ENCODE data around the gene CIRBP. TPM values are rescaled to one million over a fixed set of nuclear protein-coding genes. Genes with fewer than 3 reads are reported as not detected.

CIRBP gene
- total RNA-seq, 3 donors from 2014 or later (not counting 1 experiment from before 2014, with no cell fraction given), result 410 to 454 (median 440) TPM

- no peak overlapping the region for H3K27ac Mint-ChIP-seq
These were observed 44.8 kb downstream of the CIRBP start for GRCh38 chr19:1313695-1314613.

GRCh38 chr19:1315470-1316166 is 46.5 kb downstream of the CIRBP start:
- WGBS (ENCODE audit: insufficient coverage), result 7% methylated on average over 58 of the region's 58 CpGs
- H3K9me3 ChIP-seq (ENCODE audit: control insufficient read depth, insufficient read depth, low read length), result no peaks in the 10 kb centered on the region
- peaks cover 15% of the 10 kb centered on the region for H3K27me3 ChIP-seq (ENCODE audit: control insufficient read depth, insufficient read depth, low read length)
- no peak overlapping the region for H3K27ac Mint-ChIP-seq
- no peak overlapping the region for H3K4me3 Mint-ChIP-seq
- intact Hi-C loops (cut with micrococcal nuclease), result no loop called here
- H3K4me1 ChIP-seq (ENCODE audit: control insufficient read depth, insufficient read depth, low read length), result peaks cover 4% of the 10 kb centered on the region
- ATAC-seq (peak in 2 of 3 donors; percentile 49 to 67), DNase-seq (peak in 1 of 2 donors; percentile 48)
- no peaks in the 10 kb centered on the region for H3K9me3 Mint-ChIP-seq
- H3K36me3 ChIP-seq (ENCODE audit: control insufficient read depth, insufficient read depth, low read length), result no peaks in the 10 kb centered on the region
- no peaks in the 10 kb centered on the region for H3K36me3 Mint-ChIP-seq
- TF ChIP-seq CTCF (IDR thresholded peaks at IDR 0.05), result no peak
- H3K27ac ChIP-seq (ENCODE audit: low read length), result no peak overlapping the region
- H3K27me3 Mint-ChIP-seq (ENCODE audit: low read depth in 2 of 2), result peaks cover 8 to 12% of the 10 kb centered on the region in 2 donors
- H3K4me1 Mint-ChIP-seq, result no peaks in the 10 kb centered on the region
- H3K4me3 ChIP-seq (ENCODE audit: low read length), result no peak overlapping the region

More at GRCh38 chr19:1313695-1314613, 44.8 kb downstream of the CIRBP start:
- no peak for TF ChIP-seq CTCF (IDR thresholded peaks at IDR 0.05)
- Mint-ChIP-seq H3K9me3 (no peaks in the 10 kb centered on the region), H3K4me3 (no peak overlapping the region), H3K36me3 (no peaks in the 10 kb centered on the region), H3K4me1 (no peaks in the 10 kb centered on the region), H3K27me3 (ENCODE audit: low read depth in 2 of 2) (peaks cover 8 to 12% of the 10 kb centered on the region in 2 donors)
- Histone ChIP-seq H3K4me1 (ENCODE audit: control insufficient read depth, insufficient read depth, low read length) (peaks cover 4% of the 10 kb centered on the region), H3K27ac (ENCODE audit: low read length) (no peak overlapping the region), H3K36me3 (ENCODE audit: control insufficient read depth, insufficient read depth, low read length) (no peaks in the 10 kb centered on the region), H3K4me3 (ENCODE audit: low read length) (no peak overlapping the region), H3K9me3 (ENCODE audit: control insufficient read depth, insufficient read depth, low read length) (no peaks in the 10 kb centered on the region), H3K27me3 (ENCODE audit: control insufficient read depth, insufficient read depth, low read length) (peaks cover 15% of the 10 kb centered on the region)
- WGBS (ENCODE audit: insufficient coverage), result 75% methylated on average over 32 of the region's 32 CpGs
- intact Hi-C loops (cut with micrococcal nuclease), result no loop called here
- ATAC-seq, result no peak
- DNase-seq, result no peak

DNA sequence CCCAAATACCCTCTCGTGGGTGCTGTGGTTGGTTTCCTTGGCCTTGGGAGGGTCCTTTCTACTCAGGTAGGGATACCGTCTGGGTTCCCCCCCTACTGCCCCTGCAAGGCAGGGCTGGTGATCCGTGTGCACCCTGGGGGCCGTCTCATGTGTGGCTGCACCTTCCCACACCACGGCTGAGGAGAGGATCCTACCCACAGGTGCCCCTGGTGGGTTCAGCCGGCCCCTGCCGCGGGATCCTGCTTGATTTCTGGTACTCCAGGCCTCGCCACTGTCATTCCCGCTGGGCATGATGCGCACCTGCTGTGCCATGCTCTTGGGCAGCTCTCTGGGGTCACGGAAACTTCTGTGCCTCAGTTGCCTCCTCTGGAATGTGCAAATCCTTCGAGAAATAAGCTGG is 47.3 kb downstream of the CIRBP start:
- Mint-ChIP-seq H3K9me3 (no peaks in the 10 kb centered on the region), H3K4me3 (no peak overlapping the region), H3K27me3 (ENCODE audit: low read depth in 2 of 2) (peaks cover 8 to 16% of the 10 kb centered on the region in 2 donors), H3K4me1 (no peaks in the 10 kb centered on the region), H3K36me3 (no peaks in the 10 kb centered on the region), H3K27ac (no peak overlapping the region)
- Histone ChIP-seq H3K9me3 (ENCODE audit: control insufficient read depth, insufficient read depth, low read length) (no peaks in the 10 kb centered on the region), H3K4me1 (ENCODE audit: control insufficient read depth, insufficient read depth, low read length) (peaks cover 4% of the 10 kb centered on the region), H3K36me3 (ENCODE audit: control insufficient read depth, insufficient read depth, low read length) (no peaks in the 10 kb centered on the region), H3K4me3 (ENCODE audit: low read length) (no peak overlapping the region), H3K27ac (ENCODE audit: low read length) (no peak overlapping the region), H3K27me3 (ENCODE audit: control insufficient read depth, insufficient read depth, low read length) (peaks cover 15% of the 10 kb centered on the region)
- ATAC-seq (no peak), DNase-seq (no peak)
- intact Hi-C loops (cut with micrococcal nuclease), result no loop called here
- WGBS (ENCODE audit: insufficient coverage), result 65% methylated on average over 13 of the region's 13 CpGs
- TF ChIP-seq CTCF (IDR thresholded peaks at IDR 0.05), result no peak
